SH-SY5Y (cell line): ENCODE results near the gene CRTC2.

ENCODE experiments used
- GATA2 ChIP-seq: IDR thresholded peaks from 2 replicates; pipeline ENCODE4 v1.6.1; 2011; ENCODE audit warnings: mild to moderate bottlenecking, low read depth, low read length
- GATA3 ChIP-seq: IDR thresholded peaks from 2 replicates; pipeline ENCODE4 v1.6.1; 2011; ENCODE audit warnings: low read depth, mild to moderate bottlenecking, low read length, moderate library complexity

- TF ChIP-seq GATA3 (no peak), GATA2 (no peak)
Observed at GRCh38 chr1:153968000-153968363, 9.6 kb upstream of the CRTC2 start.
